Liver (tissue), 9 donors: Measurements from ENCODE around the gene DMAC2. TPM values are rescaled to one million over a fixed set of nuclear protein-coding genes. Genes with fewer than 3 reads are reported as not detected.
"Not testable (repeated sequence)": the region's sequence is repeated elsewhere in the genome, so short reads cannot be mapped to it uniquely, and the experiment has no call there.

Experiments
- DNase-seq: peaks from one replicate; pipeline ENCODE4 v3.0.0-alpha.2; 2017; ENCODE audit warnings: low spot score
- H3K27ac ChIP-seq, 2 donors: one replicate each; pipeline ENCODE4 v1.7.0; 2013; ENCODE audit warnings: inconsistent platforms in 2 of 2, low read length in 2 of 2, control low read depth in 1 of 2, low read depth in 1 of 2, mild to moderate bottlenecking in 1 of 2
- H3K27me3 ChIP-seq, 4 donors: one replicate each; pipeline versions ENCODE4 v1.6.1 to v1.7.0; 2013; ENCODE audit warnings: low read length in 3 of 4, inconsistent platforms in 1 of 4, mild to moderate bottlenecking in 1 of 4, moderate library complexity in 1 of 4; ENCODE audit not compliant: control insufficient read depth in 4 of 4, insufficient read depth in 4 of 4
- H3K36me3 ChIP-seq, 4 donors: one replicate each; pipeline versions ENCODE4 v1.6.1 to v1.7.0; 2013; ENCODE audit warnings: low read length in 3 of 4, mild to moderate bottlenecking in 3 of 4, low read depth in 1 of 4, moderate library complexity in 1 of 4; ENCODE audit not compliant: control insufficient read depth in 4 of 4, insufficient read depth in 3 of 4
- H3K4me1 ChIP-seq, 4 donors: one replicate each; pipeline versions ENCODE4 v1.6.1 to v1.7.0; 2013; ENCODE audit warnings: low read length in 3 of 4, mild to moderate bottlenecking in 3 of 4, moderate library complexity in 1 of 4; ENCODE audit not compliant: control insufficient read depth in 4 of 4, insufficient read depth in 4 of 4
- H3K4me3 ChIP-seq, 3 donors: one replicate each; pipeline versions ENCODE4 v1.6.1 to v1.7.0; 2013; ENCODE audit warnings: low read length in 3 of 3, control low read depth in 1 of 3, low read depth in 1 of 3, mild to moderate bottlenecking in 1 of 3
- H3K9ac ChIP-seq, 2 donors: one replicate each; pipeline ENCODE4 v1.7.0; 2013; ENCODE audit warnings: low read length in 2 of 2, mild to moderate bottlenecking in 2 of 2, moderate library complexity in 2 of 2, control low read depth in 1 of 2, low read depth in 1 of 2
- H3K9me3 ChIP-seq, 4 donors: one replicate each; pipeline versions ENCODE4 v1.6.1 to v1.7.0; 2013; ENCODE audit warnings: low read length in 3 of 4; ENCODE audit not compliant: control insufficient read depth in 4 of 4
- ATF3 ChIP-seq: IDR thresholded peaks from 2 replicates; pipeline ENCODE4 v1.6.1; 2016; ENCODE audit warnings: antibody characterized with exemption
- CTCF ChIP-seq: fragments of 150-350 bp; IDR thresholded peaks from 2 replicates; pipeline ENCODE4 v1.5.1; 2017; ENCODE audit warnings: improper control_type of control experiment, low read depth, low read length; ENCODE audit not compliant: missing input control
- EGR1 ChIP-seq, 2 donors: IDR thresholded peaks; 2 replicates each; pipeline ENCODE4 v1.6.1; 2016 to 2018; ENCODE audit warnings: antibody characterized with exemption in 2 of 2, low read depth in 2 of 2
- FOXA1 ChIP-seq: IDR thresholded peaks from 2 replicates; pipeline ENCODE4 v1.6.1; 2016; ENCODE audit warnings: antibody characterized with exemption
- FOXA2 ChIP-seq: IDR thresholded peaks from 2 replicates; pipeline ENCODE4 v1.6.1; 2016; ENCODE audit warnings: antibody characterized with exemption
- GABPA ChIP-seq, 2 donors: IDR thresholded peaks in 1 of 2; conservative IDR thresholded peaks in 1 of 2; 2 replicates each; pipeline ENCODE4 v1.6.1; 2016; ENCODE audit warnings: antibody characterized with exemption in 2 of 2, mild to moderate bottlenecking in 1 of 2, moderate library complexity in 1 of 2
- HNF4A ChIP-seq, 2 donors: conservative IDR thresholded peaks; 2 replicates each; pipeline ENCODE4 v1.6.1; 2016; ENCODE audit warnings: antibody characterized with exemption in 2 of 2, mild to moderate bottlenecking in 2 of 2
- HNF4G ChIP-seq: IDR thresholded peaks from 2 replicates; pipeline ENCODE4 v1.6.1; 2016; ENCODE audit warnings: antibody characterized with exemption
- JUND ChIP-seq, 2 donors: IDR thresholded peaks; 2 replicates each; pipeline ENCODE4 v1.6.1; 2016; ENCODE audit warnings: antibody characterized with exemption in 2 of 2
- MAX ChIP-seq: IDR thresholded peaks from 2 replicates; pipeline ENCODE4 v1.6.1; 2016; ENCODE audit warnings: antibody characterized with exemption
- NR2F2 ChIP-seq: IDR thresholded peaks from 2 replicates; pipeline ENCODE4 v1.6.1; 2016; ENCODE audit warnings: antibody characterized with exemption
- RAD21 ChIP-seq, 2 donors: IDR thresholded peaks; 2 replicates each; pipeline ENCODE4 v1.6.1; 2016; ENCODE audit warnings: antibody characterized with exemption in 2 of 2, mild to moderate bottlenecking in 2 of 2
- RXRA ChIP-seq, 2 donors: IDR thresholded peaks; 2 replicates each; pipeline ENCODE4 v1.6.1; 2017 to 2018; ENCODE audit warnings: antibody characterized with exemption in 2 of 2, mild to moderate bottlenecking in 1 of 2
- SP1 ChIP-seq: IDR thresholded peaks from 2 replicates; pipeline ENCODE4 v1.6.1; 2018; ENCODE audit warnings: antibody characterized with exemption, mild to moderate bottlenecking
- TAF1 ChIP-seq: conservative IDR thresholded peaks from 2 replicates; pipeline ENCODE4 v1.6.1; 2016; ENCODE audit warnings: antibody characterized with exemption, mild to moderate bottlenecking
- YY1 ChIP-seq: IDR thresholded peaks from 2 replicates; pipeline ENCODE4 v1.6.1; 2016; ENCODE audit warnings: antibody characterized with exemption, mild to moderate bottlenecking
- whole genome bisulfite sequencing: extraction: QIAGEN DNeasy Blood & Tissue Kit; methylation state at CpG from one replicate; pipeline ENCODE4 v1.1.7; 2013; 5-methylcytosine and 5-hydroxymethylcytosine counted together
- polyA plus RNA-seq, 2 donors: library from polyadenylated mRNA; stranded (reverse) in 1 of 2; unstranded in 1 of 2; fragments of 200-250 nt in 1 of 2; fragments of >200 nt in 1 of 2; fragmentation: Nextera tagmentation in 1 of 2; extraction: Ambion mirVana in 1 of 2; gene quantifications; one replicate each; pipeline versions ENCODE4 v1.2.1 to v1.2.3, GENCODE V29; 2013 to 2015
- total RNA-seq, 2 donors: library from RNA; depleted of rRNA; stranded (reverse); fragments of >200 nt; gene quantifications; one replicate each; pipeline ENCODE4 v1.2.3, GENCODE V29; 2014
- TF ChIP-seq, protein P1 (sequence below): IDR thresholded peaks from 2 replicates; pipeline ENCODE4 v1.6.1; 2016; ENCODE audit warnings: antibody characterized with exemption, mild to moderate bottlenecking
- TF ChIP-seq, protein P2 (sequence below): IDR thresholded peaks from 2 replicates; pipeline ENCODE4 v1.6.1; 2016; ENCODE audit warnings: antibody characterized with exemption
- donor health status: healthy.
- donor health status: healthy.
- donor health status: healthy.
- donor health status: healthy.
- donor health status: healthy.

The DMAC2 gene
- 10 to 100 TPM; 17.1 to 19.7 TPM for total RNA-seq
- polyA plus RNA-seq: 10 to 100 TPM; 28.6 to 28.8 TPM

DNA sequence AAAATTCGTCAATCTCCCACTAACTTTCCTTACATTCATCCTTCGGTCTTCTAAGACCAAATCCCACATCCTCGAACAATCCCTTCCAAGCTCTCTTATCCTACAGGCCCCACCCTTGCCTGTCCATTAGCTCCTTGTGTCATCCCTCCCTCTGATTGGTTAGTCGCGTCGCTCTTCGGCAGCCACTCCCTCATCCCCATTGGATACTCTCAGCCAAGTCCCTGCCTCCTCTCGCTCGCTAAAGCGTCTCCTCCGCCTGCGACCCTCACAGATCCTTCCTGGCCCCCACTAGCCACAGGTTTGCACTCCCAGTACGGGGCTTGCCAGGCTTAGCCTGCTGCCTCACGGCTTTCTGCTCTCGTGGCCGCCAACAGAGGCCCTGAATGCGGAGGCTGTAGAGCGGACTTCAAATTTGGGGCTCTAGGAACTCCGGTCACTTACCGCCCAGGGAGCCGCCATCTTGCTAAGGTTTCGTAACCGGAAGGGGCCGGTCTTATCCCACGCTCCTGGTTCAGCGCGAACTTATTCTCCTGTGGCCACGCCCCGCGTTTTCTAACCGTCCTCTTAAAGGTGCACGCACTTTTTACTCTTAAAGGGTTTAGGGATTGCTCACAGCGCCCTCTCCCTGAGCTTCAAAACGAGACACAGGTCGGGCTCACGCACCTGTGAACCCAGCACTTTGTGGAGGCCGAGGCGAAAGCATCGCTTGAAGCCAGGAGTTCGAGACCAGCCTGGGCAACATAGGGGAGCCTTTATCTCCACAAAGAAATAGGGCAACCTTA, at the start of gene DMAC2:
Gene DMAC2 (minus strand): TSS at position 472 of the 782 bp plus-strand sequence. CDS start 13 bp downstream, at position 459.
- DNase-seq: peak; percentile 91
- Histone ChIP-seq H3K4me3 (peak within 1 kb of the TSS; percentile 53 to 99 (median 95)), H3K4me1 (peaks cover 0 to 13% (median 6%) of the 10 kb centered on the region in 4 donors), H3K27ac (peak within 1 kb of the TSS; percentile 84 to 96), H3K27me3 (no peaks in the 10 kb centered on the region), H3K9me3 (no peaks in the 10 kb centered on the region), H3K36me3 (peaks cover 0 to 7% (median 2%) of the 10 kb centered on the region in 4 donors), H3K9ac (peak within 1 kb of the TSS; percentile 64 to 88)
- TF ChIP-seq MAX (peak; percentile 91), FOXA2 (no peak), NR2F2 (peak; percentile 58), HNF4A (conservative IDR thresholded peaks at IDR 0.05) (peak; percentile 22 to 41), JUND (IDR thresholded peaks at IDR 0.05) (no peak), GABPA (IDR thresholded peaks at IDR 0.05 in 1 of 2, conservative IDR thresholded peaks at IDR 0.05 in 1 of 2) (peak; percentile 57 to 88), SP1 (peak; percentile 77), RXRA (IDR thresholded peaks at IDR 0.05) (peak; percentile 55 to 59), EGR1 (IDR thresholded peaks at IDR 0.05; ENCODE audit: low read depth in 2 of 2) (peak in 1 of 2 donors; percentile 14), RAD21 (IDR thresholded peaks at IDR 0.05) (peak; percentile 62 to 77), FOXA1 (no peak), HNF4G (no peak), ATF3 (peak; percentile 43), TAF1 (no peak), YY1 (peak; percentile 99), CTCF (peak; percentile 25)
- TF ChIP-seq, protein P1, sequence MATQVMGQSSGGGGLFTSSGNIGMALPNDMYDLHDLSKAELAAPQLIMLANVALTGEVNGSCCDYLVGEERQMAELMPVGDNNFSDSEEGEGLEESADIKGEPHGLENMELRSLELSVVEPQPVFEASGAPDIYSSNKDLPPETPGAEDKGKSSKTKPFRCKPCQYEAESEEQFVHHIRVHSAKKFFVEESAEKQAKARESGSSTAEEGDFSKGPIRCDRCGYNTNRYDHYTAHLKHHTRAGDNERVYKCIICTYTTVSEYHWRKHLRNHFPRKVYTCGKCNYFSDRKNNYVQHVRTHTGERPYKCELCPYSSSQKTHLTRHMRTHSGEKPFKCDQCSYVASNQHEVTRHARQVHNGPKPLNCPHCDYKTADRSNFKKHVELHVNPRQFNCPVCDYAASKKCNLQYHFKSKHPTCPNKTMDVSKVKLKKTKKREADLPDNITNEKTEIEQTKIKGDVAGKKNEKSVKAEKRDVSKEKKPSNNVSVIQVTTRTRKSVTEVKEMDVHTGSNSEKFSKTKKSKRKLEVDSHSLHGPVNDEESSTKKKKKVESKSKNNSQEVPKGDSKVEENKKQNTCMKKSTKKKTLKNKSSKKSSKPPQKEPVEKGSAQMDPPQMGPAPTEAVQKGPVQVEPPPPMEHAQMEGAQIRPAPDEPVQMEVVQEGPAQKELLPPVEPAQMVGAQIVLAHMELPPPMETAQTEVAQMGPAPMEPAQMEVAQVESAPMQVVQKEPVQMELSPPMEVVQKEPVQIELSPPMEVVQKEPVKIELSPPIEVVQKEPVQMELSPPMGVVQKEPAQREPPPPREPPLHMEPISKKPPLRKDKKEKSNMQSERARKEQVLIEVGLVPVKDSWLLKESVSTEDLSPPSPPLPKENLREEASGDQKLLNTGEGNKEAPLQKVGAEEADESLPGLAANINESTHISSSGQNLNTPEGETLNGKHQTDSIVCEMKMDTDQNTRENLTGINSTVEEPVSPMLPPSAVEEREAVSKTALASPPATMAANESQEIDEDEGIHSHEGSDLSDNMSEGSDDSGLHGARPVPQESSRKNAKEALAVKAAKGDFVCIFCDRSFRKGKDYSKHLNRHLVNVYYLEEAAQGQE: peak; percentile 74
- TF ChIP-seq, protein P2, sequence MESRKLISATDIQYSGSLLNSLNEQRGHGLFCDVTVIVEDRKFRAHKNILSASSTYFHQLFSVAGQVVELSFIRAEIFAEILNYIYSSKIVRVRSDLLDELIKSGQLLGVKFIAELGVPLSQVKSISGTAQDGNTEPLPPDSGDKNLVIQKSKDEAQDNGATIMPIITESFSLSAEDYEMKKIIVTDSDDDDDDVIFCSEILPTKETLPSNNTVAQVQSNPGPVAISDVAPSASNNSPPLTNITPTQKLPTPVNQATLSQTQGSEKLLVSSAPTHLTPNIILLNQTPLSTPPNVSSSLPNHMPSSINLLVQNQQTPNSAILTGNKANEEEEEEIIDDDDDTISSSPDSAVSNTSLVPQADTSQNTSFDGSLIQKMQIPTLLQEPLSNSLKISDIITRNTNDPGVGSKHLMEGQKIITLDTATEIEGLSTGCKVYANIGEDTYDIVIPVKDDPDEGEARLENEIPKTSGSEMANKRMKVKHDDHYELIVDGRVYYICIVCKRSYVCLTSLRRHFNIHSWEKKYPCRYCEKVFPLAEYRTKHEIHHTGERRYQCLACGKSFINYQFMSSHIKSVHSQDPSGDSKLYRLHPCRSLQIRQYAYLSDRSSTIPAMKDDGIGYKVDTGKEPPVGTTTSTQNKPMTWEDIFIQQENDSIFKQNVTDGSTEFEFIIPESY: peak; percentile 93
- 1% methylated on average over 40 of the region's 40 CpGs for WGBS

DNA sequence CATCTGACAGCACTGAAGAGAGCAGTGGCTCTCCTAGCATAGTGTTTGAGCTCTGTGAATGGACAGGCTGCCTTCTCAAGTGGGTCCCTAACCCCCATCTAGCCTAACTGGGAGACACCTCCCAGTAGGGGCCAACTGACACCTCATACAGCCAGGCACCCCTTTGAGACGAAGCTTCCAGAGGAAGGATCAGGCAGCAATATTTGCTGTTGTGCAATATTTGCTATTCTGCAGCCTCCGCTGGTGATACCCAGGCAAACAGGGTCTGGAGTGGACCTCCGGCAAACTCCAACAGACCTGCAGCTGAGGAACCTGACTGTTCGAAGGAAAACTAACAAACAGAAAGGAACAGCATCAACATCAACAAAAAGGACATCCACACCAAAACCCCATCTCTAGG, 47.2 kb upstream of the DMAC2 start:
- not testable (repeated sequence) for H3K36me3 ChIP-seq, DNase-seq, H3K4me3 ChIP-seq, H3K9me3 ChIP-seq, H3K27ac ChIP-seq, H3K27me3 ChIP-seq, H3K4me1 ChIP-seq, H3K9ac ChIP-seq
- 46% methylated on average over 4 of the region's 4 CpGs for WGBS
